ENCODE results near the gene PCDHB7.

- TF ChIP-seq OSR1 (CRISPR knock-in tag; IDR thresholded peaks at IDR 0.05) (no peak), ZFP30 (CRISPR knock-in tag; IDR thresholded peaks at IDR 0.05) (no peak), CSDC2 (CRISPR knock-in tag; IDR thresholded peaks at IDR 0.05) (no peak), BACH2 (CRISPR knock-in tag; IDR thresholded peaks at IDR 0.05; ENCODE audit: borderline replicate concordance) (no peak), PPARA (CRISPR knock-in tag; IDR thresholded peaks at IDR 0.05; ENCODE audit: borderline replicate concordance) (no peak), PATZ1 (CRISPR knock-in tag; IDR thresholded peaks at IDR 0.05; ENCODE audit: borderline replicate concordance) (no peak), ESRRG (CRISPR knock-in tag; IDR thresholded peaks at IDR 0.05) (no peak), SNAI2 (CRISPR knock-in tag; IDR thresholded peaks at IDR 0.05) (no peak), ISL1 (CRISPR knock-in tag; IDR thresholded peaks at IDR 0.05) (no peak)
- TF ChIP-seq, protein P1, sequence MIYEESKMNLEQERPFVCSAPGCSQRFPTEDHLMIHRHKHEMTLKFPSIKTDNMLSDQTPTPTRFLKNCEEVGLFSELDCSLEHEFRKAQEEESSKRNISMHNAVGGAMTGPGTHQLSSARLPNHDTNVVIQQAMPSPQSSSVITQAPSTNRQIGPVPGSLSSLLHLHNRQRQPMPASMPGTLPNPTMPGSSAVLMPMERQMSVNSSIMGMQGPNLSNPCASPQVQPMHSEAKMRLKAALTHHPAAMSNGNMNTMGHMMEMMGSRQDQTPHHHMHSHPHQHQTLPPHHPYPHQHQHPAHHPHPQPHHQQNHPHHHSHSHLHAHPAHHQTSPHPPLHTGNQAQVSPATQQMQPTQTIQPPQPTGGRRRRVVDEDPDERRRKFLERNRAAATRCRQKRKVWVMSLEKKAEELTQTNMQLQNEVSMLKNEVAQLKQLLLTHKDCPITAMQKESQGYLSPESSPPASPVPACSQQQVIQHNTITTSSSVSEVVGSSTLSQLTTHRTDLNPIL (CRISPR knock-in tag; IDR thresholded peaks at IDR 0.05; ENCODE audit: low read depth): no peak
Measured at GRCh38 chr5:141196363-141196762, 23.9 kb downstream of the PCDHB7 start.

Measured in SK-N-SH treated with all-trans-retinoic acid at 6 μM for 48 hours (cell line).